Neutrophil (primary cell): ENCODE data around the gene ERAL1.
A peak's percentile ranks its signal among the peaks of the same experiment; 100 is the strongest.

Experiments
- H3K27ac ChIP-seq: fragments of 200-600 bp; sonication (generic); 2 replicates; pipeline ENCODE4 v1.5.1; 2016; ENCODE audit warnings: mild to moderate bottlenecking, moderate library complexity
- H3K27me3 ChIP-seq: fragments of 200-600 bp; sonication (generic); 2 replicates; pipeline ENCODE4 v1.6.0; 2016; ENCODE audit warnings: mild to moderate bottlenecking
- H3K36me3 ChIP-seq: fragments of 200-600 bp; sonication (generic); 2 replicates; pipeline ENCODE4 v1.5.1; 2017
- H3K4me1 ChIP-seq, 2 experiments: fragments of 200-600 bp in 1 of 2; sonication (generic) in 1 of 2; 1 replicate in 1 of 2; 2 replicates in 1 of 2; pipeline versions ENCODE4 v1.5.1 to v1.6.1; 2013 to 2016; ENCODE audit warnings: low read depth in 1 of 2, low read length in 1 of 2, mild to moderate bottlenecking in 1 of 2, moderate library complexity in 1 of 2; ENCODE audit not compliant: control insufficient read depth in 1 of 2, insufficient read depth in 1 of 2
- H3K4me3 ChIP-seq, 2 experiments: fragments of 200-600 bp in 1 of 2; sonication (generic) in 1 of 2; 1 replicate in 1 of 2; 2 replicates in 1 of 2; pipeline ENCODE4 v1.5.1; 2013 to 2016; ENCODE audit warnings: low read depth in 1 of 2, low read length in 1 of 2, mild to moderate bottlenecking in 1 of 2, moderate library complexity in 1 of 2
- H3K9me3 ChIP-seq: fragments of 200-600 bp; sonication (generic); 2 replicates; pipeline ENCODE4 v1.5.1; 2016
- CTCF ChIP-seq: fragments of 200-600 bp; sonication (generic); IDR thresholded peaks from 2 replicates; pipeline ENCODE4 v1.5.1; 2016; ENCODE audit warnings: antibody characterized with exemption

The ERAL1 gene

GRCh38 chr17:28896491-28896883 is 41.7 kb downstream of the ERAL1 start:
- peaks cover 23% of the 10 kb centered on the region for H3K36me3 ChIP-seq
- peaks cover 84 to 91% of the 10 kb centered on the region in 2 experiments for H3K4me1 ChIP-seq
- no peaks in the 10 kb centered on the region for H3K9me3 ChIP-seq
- TF ChIP-seq CTCF = no peak
- peak overlapping the region; percentile 92 to 94 for H3K4me3 ChIP-seq
- no peaks in the 10 kb centered on the region for H3K27me3 ChIP-seq
- peak overlapping the region; percentile 98 for H3K27ac ChIP-seq

- peak; percentile 39 for TF ChIP-seq CTCF
- H3K9me3 ChIP-seq = no peaks in the 10 kb centered on the region
- H3K27ac ChIP-seq = peak within 1 kb of the TSS; percentile 98
- H3K4me1 ChIP-seq = peaks cover 84 to 91% of the 10 kb centered on the region in 2 experiments
- peak within 1 kb of the TSS; percentile 92 to 94 for H3K4me3 ChIP-seq
- H3K36me3 ChIP-seq = peaks cover 18% of the 10 kb centered on the region
- no peaks in the 10 kb centered on the region for H3K27me3 ChIP-seq
Observed at GRCh38 chr17:28896884-28897768, 42.3 kb downstream of the ERAL1 start, which contains the start of gene FLOT2. TSS of gene FLOT2 (minus strand) at chr17:28897733. CDS start at chr17:28897574, 159 bp downstream.

- Histone ChIP-seq H3K4me1 (peaks cover 77 to 83% of the 10 kb centered on the region in 2 experiments), H3K4me3 (peak overlapping the region; percentile 92 to 94), H3K27ac (peak overlapping the region; percentile 98), H3K9me3 (no peaks in the 10 kb centered on the region), H3K36me3 (peaks cover 18% of the 10 kb centered on the region), H3K27me3 (no peaks in the 10 kb centered on the region)
- TF ChIP-seq CTCF = no peak
Observed at GRCh38 chr17:28897769-28898526, 43.1 kb downstream of the ERAL1 start.

GRCh38 chr17:28898527-28898955 is 43.7 kb downstream of the ERAL1 start:
- Histone ChIP-seq H3K36me3 (peaks cover 18% of the 10 kb centered on the region), H3K4me1 (peaks cover 77 to 83% of the 10 kb centered on the region in 2 experiments), H3K27ac (peak overlapping the region; percentile 98), H3K9me3 (no peaks in the 10 kb centered on the region), H3K27me3 (no peaks in the 10 kb centered on the region), H3K4me3 (peak overlapping the region; percentile 92 to 94)
- TF ChIP-seq CTCF = no peak

GRCh38 chr17:28899212-28899815 is 44.5 kb downstream of the ERAL1 start:
- Histone ChIP-seq H3K27me3 (no peaks in the 10 kb centered on the region), H3K4me3 (peak overlapping the region in 1 of 2 experiments; percentile 92), H3K4me1 (peaks cover 71 to 76% of the 10 kb centered on the region in 2 experiments), H3K36me3 (peaks cover 18% of the 10 kb centered on the region), H3K27ac (peak overlapping the region; percentile 98), H3K9me3 (no peaks in the 10 kb centered on the region)
- TF ChIP-seq CTCF = no peak
